Gastrocnemius medialis (tissue), 4 donors: ENCODE results near the gene NSL1. TPM values are rescaled to one million over a fixed set of nuclear protein-coding genes. Genes with fewer than 3 reads are reported as not detected.
A peak's percentile ranks its signal among the peaks of the same experiment; 100 is the strongest.

Experiments
- ATAC-seq, 2 donors: fragments of 150-250 bp; one replicate each; pipeline ENCODE4 v1.9.1; 2016
- DNase-seq, 2 donors: peaks; one replicate each; pipeline ENCODE4 v3.0.0-alpha.2; 2019
- H3K27ac ChIP-seq, 4 donors: fragments of 200-600 bp; sonication (generic); 1 replicate in 1 of 4; 2 replicates in 3 of 4; pipeline ENCODE4 v1.5.1; 2016 to 2018; ENCODE audit warnings: mild to moderate bottlenecking in 2 of 4, moderate library complexity in 1 of 4
- H3K27me3 ChIP-seq, 3 donors: fragments of 200-600 bp; sonication (generic) in 2 of 3; 1 replicate in 1 of 3; 2 replicates in 2 of 3; pipeline versions ENCODE4 v1.5.1 to v1.6.0; 2016 to 2019; ENCODE audit warnings: mild to moderate bottlenecking in 1 of 3, moderate library complexity in 1 of 3
- H3K36me3 ChIP-seq, 2 donors: fragments of 200-600 bp; sonication (generic) in 1 of 2; one replicate each; pipeline ENCODE4 v1.5.1; 2017 to 2018
- H3K4me1 ChIP-seq, 2 donors: fragments of 200-600 bp; sonication (generic) in 1 of 2; one replicate each; pipeline ENCODE4 v1.5.1; 2016 to 2017; ENCODE audit warnings: mild to moderate bottlenecking in 2 of 2
- H3K4me3 ChIP-seq, 4 donors: fragments of 200-600 bp; sonication (generic) in 3 of 4; 1 replicate in 1 of 4; 2 replicates in 3 of 4; pipeline ENCODE4 v1.5.1; 2016 to 2019; ENCODE audit warnings: mild to moderate bottlenecking in 2 of 4
- H3K9me3 ChIP-seq, 3 donors: fragments of 200-600 bp; sonication (generic) in 2 of 3; 1 replicate in 1 of 3; 2 replicates in 2 of 3; pipeline ENCODE4 v1.5.1; 2016 to 2019
- POLR2A ChIP-seq, 2 donors: fragments of 450-650 bp; IDR thresholded peaks; one replicate each; pipeline ENCODE4 v1.6.1; 2017; ENCODE audit warnings: antibody characterized with exemption in 2 of 2, mild to moderate bottlenecking in 2 of 2, moderate library complexity in 2 of 2
- in situ Hi-C, 4 donors: fragments of 200-750 bp; cut with MboI; loops; one replicate each; pipeline versions ENCODE4 v1.15.0 to v1.8.0; 2017; ENCODE audit warnings: low sequenced_read_pairs in 4 of 4
- intact Hi-C: fragments of 100-400 bp; cut with DNase I; formaldehyde crosslinking; loops from one replicate; pipeline ENCODE4 v1.15.1; 2023; ENCODE audit warnings: low total_unique reads
- total RNA-seq, 4 donors: library from RNA; depleted of rRNA; stranded (reverse); fragments of >200 nt; gene quantifications; one replicate each; pipeline versions ENCODE4 v1.1.0 to v1.2.3, GENCODE V29; 2016
- TF ChIP-seq, protein P1 (sequence below), 5 experiments: fragments of 450-650 bp in 3 of 5; fragments of 200-600 bp in 2 of 5; sonication (generic) in 2 of 5; IDR thresholded peaks in 4 of 5; conservative IDR thresholded peaks in 1 of 5; 1 replicate in 4 of 5; 2 replicates in 1 of 5; pipeline ENCODE4 v1.5.1; 2016 to 2019; ENCODE audit warnings: antibody characterized with exemption in 5 of 5, mild to moderate bottlenecking in 3 of 5, moderate library complexity in 3 of 5

Gene NSL1
- total RNA-seq, 4 donors from 2014 or later, result 21.3 to 42.6 (median 28.2) TPM

- Histone ChIP-seq H3K36me3 (no peaks in the 10 kb centered on the region), H3K9me3 (no peaks in the 10 kb centered on the region), H3K27ac (no peak overlapping the region), H3K4me3 (peak overlapping the region; percentile 54 to 69 (median 61)), H3K4me1 (peaks cover 12 to 28% of the 10 kb centered on the region in 2 donors), H3K27me3 (peaks cover 50 to 64% (median 57%) of the 10 kb centered on the region in 3 donors)
- intact Hi-C loops (no loop called here), in situ Hi-C loops (no loop called here)
- DNase-seq (no peak), ATAC-seq (no peak)
- TF ChIP-seq POLR2A (IDR thresholded peaks at IDR 0.05), result no peak
- TF ChIP-seq, protein P1, sequence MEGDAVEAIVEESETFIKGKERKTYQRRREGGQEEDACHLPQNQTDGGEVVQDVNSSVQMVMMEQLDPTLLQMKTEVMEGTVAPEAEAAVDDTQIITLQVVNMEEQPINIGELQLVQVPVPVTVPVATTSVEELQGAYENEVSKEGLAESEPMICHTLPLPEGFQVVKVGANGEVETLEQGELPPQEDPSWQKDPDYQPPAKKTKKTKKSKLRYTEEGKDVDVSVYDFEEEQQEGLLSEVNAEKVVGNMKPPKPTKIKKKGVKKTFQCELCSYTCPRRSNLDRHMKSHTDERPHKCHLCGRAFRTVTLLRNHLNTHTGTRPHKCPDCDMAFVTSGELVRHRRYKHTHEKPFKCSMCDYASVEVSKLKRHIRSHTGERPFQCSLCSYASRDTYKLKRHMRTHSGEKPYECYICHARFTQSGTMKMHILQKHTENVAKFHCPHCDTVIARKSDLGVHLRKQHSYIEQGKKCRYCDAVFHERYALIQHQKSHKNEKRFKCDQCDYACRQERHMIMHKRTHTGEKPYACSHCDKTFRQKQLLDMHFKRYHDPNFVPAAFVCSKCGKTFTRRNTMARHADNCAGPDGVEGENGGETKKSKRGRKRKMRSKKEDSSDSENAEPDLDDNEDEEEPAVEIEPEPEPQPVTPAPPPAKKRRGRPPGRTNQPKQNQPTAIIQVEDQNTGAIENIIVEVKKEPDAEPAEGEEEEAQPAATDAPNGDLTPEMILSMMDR (IDR thresholded peaks at IDR 0.05 in 4 of 5, conservative IDR thresholded peaks at IDR 0.05 in 1 of 5), result no peak
Measured at GRCh38 chr1:212698467-212699103, 93.0 kb downstream of the NSL1 start.

- in situ Hi-C loops (no loop called here), intact Hi-C loops (no loop called here)
- no peaks in the 10 kb centered on the region for H3K9me3 ChIP-seq
- H3K27me3 ChIP-seq, result peaks cover 50 to 64% (median 57%) of the 10 kb centered on the region in 3 donors
- peaks cover 12 to 28% of the 10 kb centered on the region in 2 donors for H3K4me1 ChIP-seq
- no peak overlapping the region for H3K27ac ChIP-seq
- H3K4me3 ChIP-seq, result no peak overlapping the region
- TF ChIP-seq, protein P1 (IDR thresholded peaks at IDR 0.05 in 4 of 5, conservative IDR thresholded peaks at IDR 0.05 in 1 of 5), result no peak
- TF ChIP-seq POLR2A (IDR thresholded peaks at IDR 0.05), result no peak
- no peaks in the 10 kb centered on the region for H3K36me3 ChIP-seq
- ATAC-seq (no peak), DNase-seq (no peak)
Measured at GRCh38 chr1:212696721-212697331, 94.8 kb downstream of the NSL1 start.

DNA sequence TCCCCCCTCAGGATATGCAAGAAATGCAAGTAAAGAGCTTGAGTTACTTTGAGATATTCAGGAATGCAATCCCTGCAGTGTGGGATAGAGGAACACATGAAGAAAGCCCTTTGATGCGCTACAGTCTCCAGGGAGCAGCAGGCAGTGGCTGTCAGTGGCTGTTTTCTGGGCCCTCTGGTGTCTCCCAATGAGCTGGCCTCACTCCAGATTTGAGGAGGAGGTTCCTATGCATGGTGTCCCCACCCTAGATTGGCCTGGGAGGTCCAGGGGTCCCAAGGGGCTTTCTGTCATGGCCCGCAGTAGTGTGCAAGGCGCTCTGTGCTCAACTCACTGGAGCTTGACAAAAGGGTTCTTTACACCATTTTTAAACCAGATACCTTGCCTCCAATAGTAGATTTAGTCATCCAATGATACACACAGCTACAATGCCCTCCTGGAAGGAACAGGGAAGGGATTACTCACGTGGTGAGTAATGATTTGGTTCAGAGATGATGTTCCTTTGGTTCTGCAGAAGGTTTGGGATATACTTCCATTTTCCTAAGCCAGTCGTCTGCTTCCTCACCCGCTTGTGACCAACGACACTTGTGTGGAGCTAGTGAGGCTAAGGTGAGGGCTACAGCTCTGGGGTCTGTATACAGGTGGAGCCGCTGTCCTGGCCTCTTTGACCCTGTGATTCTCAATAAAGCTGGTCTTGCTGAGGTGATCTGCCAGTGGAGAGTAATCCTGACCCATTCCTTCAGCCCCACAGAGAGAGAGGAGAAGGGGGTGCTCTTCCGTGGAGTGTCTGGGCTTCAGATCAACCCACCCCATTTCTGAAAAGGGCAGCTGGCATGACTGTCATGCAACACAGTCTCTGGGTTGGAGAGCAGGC, 98.6 kb downstream of the NSL1 start:
- peaks cover 25 to 36% (median 32%) of the 10 kb centered on the region in 3 donors for H3K27me3 ChIP-seq
- in situ Hi-C loops, result no loop called here
- no peak overlapping the region for H3K4me3 ChIP-seq
- H3K4me1 ChIP-seq, result no peaks in the 10 kb centered on the region
- no peak overlapping the region for H3K27ac ChIP-seq
- H3K9me3 ChIP-seq, result no peaks in the 10 kb centered on the region
- DNase-seq (no peak), ATAC-seq (no peak)
- H3K36me3 ChIP-seq, result no peaks in the 10 kb centered on the region
- TF ChIP-seq, protein P1 (IDR thresholded peaks at IDR 0.05 in 4 of 5, conservative IDR thresholded peaks at IDR 0.05 in 1 of 5), result no peak
- no peak for TF ChIP-seq POLR2A (IDR thresholded peaks at IDR 0.05)
- intact Hi-C loops, result no loop called here

GRCh38 chr1:212691561-212692071, 100.0 kb downstream of the NSL1 start:
- DNase-seq, result no peak

More at GRCh38 chr1:212691561-212692071, 100.0 kb downstream of the NSL1 start:
- H3K4me3 ChIP-seq, result no peak overlapping the region
- no peak for ATAC-seq
- H3K27ac ChIP-seq, result no peak overlapping the region
- in situ Hi-C loops (no loop called here), intact Hi-C loops (no loop called here)
- no peaks in the 10 kb centered on the region for H3K36me3 ChIP-seq
- TF ChIP-seq POLR2A (IDR thresholded peaks at IDR 0.05), result no peak
- TF ChIP-seq, protein P1 (IDR thresholded peaks at IDR 0.05 in 4 of 5, conservative IDR thresholded peaks at IDR 0.05 in 1 of 5), result no peak
- H3K9me3 ChIP-seq, result no peaks in the 10 kb centered on the region
- no peaks in the 10 kb centered on the region for H3K4me1 ChIP-seq
- peaks cover 11 to 22% (median 18%) of the 10 kb centered on the region in 3 donors for H3K27me3 ChIP-seq
